Islet of Langerhans (tissue), 1 donor: ENCODE measurements around the gene EPS8L3.
"Not testable (repeated sequence)": the region's sequence is repeated elsewhere in the genome, so short reads cannot be mapped to it uniquely, and the experiment has no call there.

Experiments
- FAIRE-seq: peaks from one replicate; lab custom pipeline; 2011; peaks lifted over from hg19 to GRCh38; lab: Jason Lieb, UNC

Gene EPS8L3

GRCh38 chr1:109762821-109763645, 690 bp downstream of the EPS8L3 start:
- FAIRE-seq, result no peak

DNA sequence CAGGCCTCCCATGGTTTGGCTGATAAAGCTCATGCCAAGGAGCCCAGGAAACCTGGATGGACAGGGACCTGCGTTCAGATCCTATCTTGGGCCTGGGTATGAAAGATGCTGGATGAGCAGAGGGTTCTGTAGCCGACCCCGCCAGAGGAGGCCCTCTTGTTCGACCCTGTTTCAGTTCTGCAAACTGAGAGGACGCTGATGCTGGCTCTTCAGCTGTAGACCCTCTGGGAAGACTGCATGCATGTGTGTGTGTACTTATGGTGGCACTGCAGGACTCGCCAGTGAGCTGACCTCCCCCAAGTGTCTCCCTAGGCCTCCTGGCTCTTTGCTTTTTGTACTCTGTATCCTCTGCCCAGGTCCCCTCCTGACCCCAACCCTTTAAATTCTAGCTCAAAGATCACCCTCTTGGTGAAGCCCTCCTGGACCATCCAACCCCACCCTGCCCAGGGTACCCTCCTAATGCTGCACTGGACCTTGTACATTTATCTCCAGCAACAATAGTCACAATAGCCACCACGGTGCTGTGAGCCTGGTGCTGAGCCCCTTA, 1.6 kb downstream of the EPS8L3 start:
- FAIRE-seq, result no peak

DNA sequence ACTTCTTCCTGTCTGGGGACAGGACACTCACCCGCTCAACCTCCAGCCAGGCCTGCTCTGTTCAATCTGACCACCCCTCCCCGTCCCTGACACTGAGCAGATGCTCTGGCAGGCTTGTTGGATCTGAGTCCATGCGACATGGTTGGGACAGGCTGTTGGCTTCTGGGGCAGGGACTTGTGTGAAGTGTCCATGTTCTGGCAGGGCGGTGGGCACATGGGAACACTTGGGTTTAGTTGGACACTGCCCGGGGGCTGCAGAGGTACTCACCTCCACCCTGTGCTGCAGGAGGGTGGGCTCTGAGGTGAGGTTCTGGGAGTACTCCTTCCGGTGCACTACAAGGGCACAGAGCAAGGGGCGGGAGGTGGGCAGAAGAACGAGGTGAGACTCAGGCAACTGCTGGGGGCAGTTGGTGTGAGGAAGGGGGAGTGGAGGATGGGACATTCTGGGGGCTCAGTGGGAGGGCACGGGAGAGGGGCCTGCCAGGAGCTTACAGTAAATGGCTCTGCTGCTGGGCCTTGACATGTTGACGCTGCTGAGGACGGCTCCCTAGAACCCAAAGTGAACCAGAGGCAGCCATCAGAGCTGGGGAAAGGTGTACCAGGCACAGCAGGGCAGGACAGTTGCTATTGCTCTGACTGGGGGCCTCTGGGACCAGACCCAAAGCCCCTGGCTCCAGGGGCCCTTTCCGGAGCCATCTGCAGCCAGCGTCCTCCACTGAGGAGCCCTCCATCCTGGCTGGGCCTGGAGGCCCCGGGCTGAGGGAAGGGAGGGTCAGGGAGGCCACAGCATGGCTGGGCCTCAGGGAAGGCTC, 2.3 kb downstream of the EPS8L3 start:
- FAIRE-seq, result no peak

GRCh38 chr1:109760581-109761226, 3.0 kb downstream of the EPS8L3 start:
- FAIRE-seq, result no peak

GRCh38 chr1:109759513-109760334, 4.0 kb downstream of the EPS8L3 start:
- FAIRE-seq, result no peak

- no peak for FAIRE-seq
Observed at GRCh38 chr1:109757936-109758786, 5.6 kb downstream of the EPS8L3 start.

DNA sequence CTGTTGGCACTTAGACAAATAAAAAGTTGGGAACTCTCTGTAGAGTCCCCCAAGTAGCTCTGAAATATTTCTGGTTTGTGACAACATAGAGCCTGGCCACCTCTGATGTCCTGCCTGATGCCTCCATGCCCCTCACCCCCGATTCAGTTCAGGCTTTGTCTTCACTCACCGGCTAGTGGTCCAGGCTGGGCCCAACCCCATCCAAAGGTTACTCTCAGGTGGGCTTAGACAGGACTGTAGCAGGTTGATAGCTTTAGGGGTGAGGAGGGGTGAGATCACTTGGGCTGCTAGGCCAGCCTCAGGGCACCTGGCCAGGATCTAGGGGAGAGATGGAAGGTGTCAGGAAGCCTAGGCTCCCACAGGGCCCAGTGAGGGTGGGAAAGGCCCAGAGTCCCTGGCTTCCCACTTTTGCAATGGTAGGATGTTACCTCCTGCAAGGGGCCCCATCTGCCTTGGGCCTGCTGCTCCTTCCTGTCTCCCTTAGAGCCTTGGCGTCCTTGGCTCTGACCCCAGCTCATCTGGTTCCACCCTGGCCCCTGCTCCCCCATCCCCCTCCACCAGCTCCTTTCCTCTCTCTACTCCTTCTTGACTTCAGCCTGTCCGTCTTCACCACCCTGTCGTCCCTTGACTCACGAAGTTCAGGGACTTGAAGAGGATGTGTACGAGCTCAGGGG, 6.7 kb downstream of the EPS8L3 start:
- no peak for FAIRE-seq

GRCh38 chr1:109756325-109756724, 7.4 kb downstream of the EPS8L3 start:
- FAIRE-seq, result not testable (repeated sequence)

GRCh38 chr1:109754738-109755137, 9.0 kb downstream of the EPS8L3 start:
- FAIRE-seq, result no peak

DNA sequence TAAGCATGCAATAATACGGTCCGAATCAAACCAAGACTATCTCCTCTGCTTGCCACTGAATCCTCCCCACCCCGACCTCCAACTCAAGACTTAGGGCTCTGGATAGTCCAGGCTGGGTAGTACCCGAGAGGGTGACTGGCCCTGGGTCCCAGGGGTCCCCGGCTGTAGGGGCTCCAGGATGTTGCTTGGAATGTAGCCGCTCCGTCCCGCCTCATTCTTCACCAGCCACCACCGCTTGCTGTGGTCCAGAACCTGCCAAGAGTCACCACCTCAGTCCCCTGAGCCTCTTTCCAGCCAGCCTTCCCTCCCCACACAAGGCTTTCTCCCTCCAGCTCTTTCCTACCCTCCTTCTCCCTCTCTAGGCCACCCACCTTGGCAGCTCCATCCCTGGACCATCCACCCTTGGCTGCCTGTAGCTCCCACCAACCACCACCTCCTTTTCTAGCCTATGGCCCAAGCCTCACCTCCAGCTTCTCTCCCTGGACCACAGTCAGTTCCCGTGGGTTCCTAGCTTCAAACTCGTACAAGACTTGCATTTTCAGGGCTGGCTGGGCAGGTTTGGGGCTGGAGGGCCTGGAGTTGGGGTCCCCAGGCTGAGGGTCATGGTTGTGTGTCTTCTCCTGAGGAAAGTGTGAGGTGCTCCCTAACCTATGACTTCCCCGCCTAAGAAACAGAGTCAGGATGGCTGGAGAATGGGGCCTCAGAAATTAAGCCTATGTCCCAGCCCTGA, 12.0 kb downstream of the EPS8L3 start:
- FAIRE-seq, result no peak

DNA sequence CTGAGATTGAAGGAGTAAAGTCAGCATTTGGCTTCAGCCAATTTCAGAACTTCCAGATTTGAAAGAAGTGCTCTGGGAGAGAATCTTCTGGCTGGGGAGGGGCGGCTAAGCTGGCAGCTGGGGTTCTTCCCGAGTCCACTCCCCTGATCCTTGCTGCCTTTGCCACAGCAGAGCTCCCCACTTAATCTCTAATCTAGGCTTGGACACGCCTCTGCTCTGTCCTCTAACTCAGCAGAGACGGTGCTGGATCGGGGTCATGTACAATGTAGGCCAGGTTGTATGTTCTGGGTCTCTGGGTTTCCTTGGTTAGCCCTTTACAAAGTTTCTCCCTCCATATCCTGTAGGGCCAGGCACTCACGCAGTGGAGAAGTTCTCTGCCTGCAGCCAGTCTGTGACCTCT, 12.8 kb downstream of the EPS8L3 start:
- FAIRE-seq, result no peak

GRCh38 chr1:109750241-109750882, 13.4 kb downstream of the EPS8L3 start:
- FAIRE-seq, result no peak

- no peak for FAIRE-seq
Observed at GRCh38 chr1:109749221-109749620, 14.5 kb downstream of the EPS8L3 start.

DNA sequence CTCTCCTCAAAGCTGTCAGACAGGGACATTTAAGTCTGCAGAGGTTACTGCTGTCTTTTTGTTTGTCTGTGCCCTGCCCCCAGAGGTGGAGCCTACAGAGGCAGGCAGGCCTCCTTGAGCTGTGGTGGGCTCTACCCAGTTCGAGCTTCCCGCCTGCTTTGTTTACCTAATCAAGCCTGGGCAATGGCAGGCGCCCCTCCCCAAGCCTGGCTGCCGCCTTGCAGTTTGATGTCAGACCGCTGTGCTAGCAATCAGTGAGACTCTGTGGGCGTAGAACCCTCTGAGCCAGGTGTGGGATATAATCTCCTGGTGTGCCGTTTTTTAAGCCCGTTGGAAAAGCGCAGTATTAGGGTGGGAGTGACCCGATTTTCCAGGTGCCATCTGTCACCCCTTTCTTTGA, 15.4 kb downstream of the EPS8L3 start:
- FAIRE-seq, result not testable (repeated sequence)

- no peak for FAIRE-seq
Observed at GRCh38 chr1:109740615-109741373, 22.9 kb downstream of the EPS8L3 start, which contains the start of gene GSTM3. Gene GSTM3, minus strand, starts transcription at chr1:109741038. Its CDS starts 751 bp downstream, at chr1:109740287.

DNA sequence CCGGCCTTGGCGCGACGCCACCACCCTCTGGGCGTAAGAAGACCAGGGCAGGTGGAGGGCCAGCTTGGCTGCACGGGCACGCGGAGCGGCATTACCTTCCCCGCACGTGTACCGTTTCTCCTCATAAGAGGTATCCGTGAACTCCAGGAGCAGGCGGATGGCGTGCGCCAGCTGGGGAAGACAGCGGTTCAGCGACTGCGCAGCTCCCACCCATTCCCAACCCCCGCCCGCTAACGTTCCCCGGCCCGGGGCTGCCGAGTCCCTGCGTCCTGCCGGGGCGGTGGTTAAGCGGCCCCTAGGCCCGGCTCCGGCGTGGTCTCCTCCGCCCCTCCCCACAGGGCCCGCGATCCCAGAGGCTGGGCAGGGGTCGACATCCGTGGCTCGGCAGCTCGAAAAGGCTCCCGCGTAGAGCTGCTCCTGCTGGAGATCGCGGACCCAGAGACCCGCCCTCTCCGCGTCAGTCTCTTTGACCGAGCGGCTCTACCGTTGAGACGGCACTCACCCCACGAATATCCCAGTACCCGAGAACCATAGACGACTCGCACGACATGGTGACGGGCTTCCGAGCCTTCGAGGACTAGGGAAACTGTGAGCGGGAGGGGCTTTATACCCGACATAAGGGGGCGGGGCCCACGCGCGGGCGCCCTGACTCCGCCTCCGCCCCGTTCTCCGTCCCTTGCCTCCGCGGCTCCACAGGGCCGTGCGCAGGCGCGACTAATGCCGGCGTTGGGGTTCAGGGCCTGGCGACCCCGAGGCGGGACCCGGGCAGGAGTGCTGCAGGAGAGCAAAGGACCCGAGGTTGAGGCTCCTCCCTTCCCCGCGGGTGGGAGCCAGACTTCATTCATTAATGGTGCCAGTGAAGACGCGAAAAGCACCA, 23.7 kb downstream of the EPS8L3 start:
- no peak for FAIRE-seq

DNA sequence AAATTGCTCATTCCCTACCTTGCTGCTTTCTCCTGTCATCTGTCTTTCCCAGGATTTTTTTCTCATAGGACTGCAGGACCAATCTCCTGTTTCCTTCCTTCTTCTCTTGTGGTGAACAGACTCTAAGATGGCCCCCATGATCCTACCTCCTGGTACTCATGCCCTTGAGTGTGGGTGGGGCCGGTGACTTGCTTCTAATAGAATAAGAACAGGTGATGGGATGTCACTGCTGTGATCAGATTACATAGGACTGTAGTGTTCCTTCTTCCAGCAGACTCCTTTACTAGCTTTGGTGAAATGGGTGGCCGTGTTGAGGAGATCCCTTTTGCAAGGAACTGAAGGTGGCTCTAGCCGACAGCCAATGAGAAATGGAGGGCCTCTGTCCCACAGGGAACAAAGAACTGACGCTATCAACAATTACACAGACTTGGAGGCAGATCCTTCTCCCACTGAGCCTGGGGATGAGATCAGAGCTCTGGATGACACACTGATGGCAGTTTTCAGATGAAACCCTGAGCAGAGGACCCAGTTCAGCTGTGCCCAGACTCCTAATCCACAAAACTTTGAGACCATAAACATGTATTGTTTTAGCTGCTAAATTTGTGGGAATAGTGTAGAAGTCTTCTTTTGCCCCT, 30.4 kb downstream of the EPS8L3 start:
- FAIRE-seq, result no peak
